ENCODE results near the gene SCN9A.

GRCh38 chr2:166332106-166332505, 43.6 kb downstream of the SCN9A start:
- TF ChIP-seq CTCF (conservative IDR thresholded peaks at IDR 0.05 in 1 of 2, IDR thresholded peaks at IDR 0.05 in 1 of 2; ENCODE audit: low read depth in 1 of 2, low read length in 2 of 2) (no peak), EZH2 (IDR thresholded peaks at IDR 0.05; ENCODE audit: low read length, missing control alignments) (no peak)

All from fibroblast of lung (primary cell).